Keratinocyte (primary cell): ENCODE results near the gene SLC8A3. TPM values are rescaled to one million over a fixed set of nuclear protein-coding genes. Genes with fewer than 3 reads are reported as not detected.

Experiments used
- DNase-seq: peaks from one replicate; pipeline ENCODE4 v3.0.0-alpha.2; 2011; ENCODE audit warnings: low read depth, missing footprints, low spot score
- FAIRE-seq: peaks from 2 replicates; lab custom pipeline; 2011; peaks lifted over from hg19 to GRCh38; lab: Jason Lieb, UNC
- H2AFZ ChIP-seq: 2 replicates; pipeline ENCODE4 v1.6.0; 2012; ENCODE audit warnings: low read length, control low read depth, inconsistent platforms; ENCODE audit not compliant: control insufficient read depth
- H3K27ac ChIP-seq: 2 replicates; pipeline ENCODE4 v1.5.1; 2011; ENCODE audit warnings: low read length; ENCODE audit not compliant: control insufficient read depth, insufficient read depth
- H3K27me3 ChIP-seq: 3 replicates; pipeline ENCODE4 v1.6.0; 2011; ENCODE audit warnings: low read length; ENCODE audit not compliant: control insufficient read depth, insufficient read depth; ENCODE audit errors: extremely low read depth
- H3K36me3 ChIP-seq, 2 experiments: 2 replicates in 1 of 2; 3 replicates in 1 of 2; pipeline ENCODE4 v1.5.1; 2011; ENCODE audit warnings: low read length in 2 of 2, mild to moderate bottlenecking in 1 of 2; ENCODE audit not compliant: control insufficient read depth in 2 of 2, insufficient read depth in 2 of 2; ENCODE audit errors: extremely low read depth in 1 of 2
- H3K4me1 ChIP-seq: 3 replicates; pipeline ENCODE4 v1.5.1; 2011; ENCODE audit warnings: low read length; ENCODE audit not compliant: control insufficient read depth, insufficient read depth; ENCODE audit errors: extremely low read depth
- H3K4me2 ChIP-seq: 3 replicates; pipeline ENCODE4 v1.6.0; 2011; ENCODE audit warnings: low read depth, low read length; ENCODE audit not compliant: control insufficient read depth, insufficient read depth; ENCODE audit errors: extremely low read depth
- H3K4me3 ChIP-seq, 3 experiments: fragments of 200-600 bp in 1 of 3; sonication (generic) in 1 of 3; 2 replicates in 2 of 3; 3 replicates in 1 of 3; pipeline ENCODE4 v1.5.1; 2011 to 2016; ENCODE audit warnings: low read length in 3 of 3, mild to moderate bottlenecking in 3 of 3, control low read depth in 2 of 3, inconsistent platforms in 1 of 3, low read depth in 1 of 3, mixed read lengths in 1 of 3, mixed run types in 1 of 3, moderate library complexity in 1 of 3; ENCODE audit not compliant: control insufficient read depth in 2 of 3, insufficient read depth in 2 of 3; ENCODE audit errors: extremely low read depth in 1 of 3
- H3K79me2 ChIP-seq: 2 replicates; pipeline ENCODE4 v1.6.0; 2012; ENCODE audit warnings: low read length; ENCODE audit not compliant: control insufficient read depth, insufficient read depth
- H3K9ac ChIP-seq: 3 replicates; pipeline ENCODE4 v1.6.0; 2011; ENCODE audit warnings: low read length; ENCODE audit not compliant: control insufficient read depth, insufficient read depth; ENCODE audit errors: extremely low read depth
- H3K9me1 ChIP-seq: 3 replicates; pipeline ENCODE4 v1.6.0; 2011; ENCODE audit warnings: low read length; ENCODE audit not compliant: control insufficient read depth, insufficient read depth; ENCODE audit errors: extremely low read depth
- H3K9me3 ChIP-seq: 2 replicates; pipeline ENCODE4 v1.5.1; 2012; ENCODE audit warnings: low read depth, low read length; ENCODE audit not compliant: control insufficient read depth
- H4K20me1 ChIP-seq: 3 replicates; pipeline ENCODE4 v1.6.0; 2011; ENCODE audit warnings: low read length; ENCODE audit not compliant: control insufficient read depth, insufficient read depth; ENCODE audit errors: extremely low read depth
- CTCF ChIP-seq, 3 experiments: IDR thresholded peaks in 1 of 3; conservative IDR thresholded peaks in 1 of 3; optimal IDR thresholded peaks in 1 of 3; 2 replicates in 2 of 3; 3 replicates in 1 of 3; pipeline versions ENCODE3 to v1.5.1; 2011; ENCODE audit warnings: low read length in 3 of 3, mild to moderate bottlenecking in 3 of 3, moderate library complexity in 2 of 3, control low read depth in 1 of 3, inconsistent platforms in 1 of 3; ENCODE audit not compliant: insufficient read depth in 2 of 3; ENCODE audit errors: extremely low read depth in 1 of 3
- EZH2 ChIP-seq: IDR thresholded peaks from one replicate; pipeline ENCODE4 v1.6.1; 2012; ENCODE audit warnings: inconsistent platforms, mild to moderate bottlenecking, low read length, moderate library complexity
- dilution Hi-C: fragments of 300-500 bp; cut with MboI; formaldehyde crosslinking; loops from one replicate; pipeline ENCODE4 v1.7.0; 2020; ENCODE audit warnings: low sequenced_read_pairs; ENCODE audit not compliant: extremely low pct_ligation_motif_present
- polyA plus RNA-seq, 5 experiments: library from polyadenylated mRNA; depleted of rRNA in 3 of 5; stranded (reverse) in 3 of 5; stranded (forward) in 1 of 5; unstranded in 1 of 5; fragments of >200 nt; gene quantifications; 1 replicate in 1 of 5; 2 replicates in 3 of 5; 3 replicates in 1 of 5; pipeline versions ENCODE4 v1.2.1 to v1.2.3, GENCODE V29; 2011 to 2012; ENCODE audit warnings: missing spikeins in 2 of 5, low read depth in 1 of 5, low replicate concordance in 1 of 5

The SLC8A3 gene
- polyA plus RNA-seq, 1 donor (not counting 4 experiments of a cell fraction or from before 2014, with no cell fraction given), result not detected

GRCh38 chr14:70208380-70208779, 19.6 kb upstream of the SLC8A3 start:
- DNase-seq (no peak), FAIRE-seq (no peak)
- dilution Hi-C loops, result no loop called here
- Histone ChIP-seq H3K4me3 (no peak overlapping the region), H4K20me1 (no peaks in the 10 kb centered on the region), H3K9ac (no peak overlapping the region), H3K9me1 (no peaks in the 10 kb centered on the region), H3K27me3 (peaks cover 5% of the 10 kb centered on the region), H3K4me2 (no peak overlapping the region), H3K36me3 (no peaks in the 10 kb centered on the region), H3K27ac (no peak overlapping the region), H3K4me1 (no peaks in the 10 kb centered on the region), H3K9me3 (no peaks in the 10 kb centered on the region), H3K79me2 (no peaks in the 10 kb centered on the region), H2AFZ (no peak overlapping the region)
- TF ChIP-seq CTCF (optimal IDR thresholded peaks at IDR 0.05 in 1 of 3, IDR thresholded peaks at IDR 0.05 in 1 of 3, conservative IDR thresholded peaks at IDR 0.05 in 1 of 3; ENCODE audit: extremely low read depth in 1 of 3, insufficient read depth in 2 of 3, low read length in 3 of 3), result no peak
- no peak for TF ChIP-seq EZH2

- H3K27ac ChIP-seq, result no peak overlapping the region
- H2AFZ ChIP-seq, result no peak overlapping the region
- no peak for FAIRE-seq
- H4K20me1 ChIP-seq, result no peaks in the 10 kb centered on the region
- H3K9me3 ChIP-seq, result no peaks in the 10 kb centered on the region
- no peak overlapping the region for H3K4me3 ChIP-seq
- H3K79me2 ChIP-seq, result no peaks in the 10 kb centered on the region
- H3K36me3 ChIP-seq, result no peaks in the 10 kb centered on the region
- DNase-seq, result no peak
- H3K9ac ChIP-seq, result no peak overlapping the region
- H3K4me2 ChIP-seq, result no peak overlapping the region
- dilution Hi-C loops, result no loop called here
- no peaks in the 10 kb centered on the region for H3K4me1 ChIP-seq
- no peaks in the 10 kb centered on the region for H3K9me1 ChIP-seq
- H3K27me3 ChIP-seq, result peaks cover 15% of the 10 kb centered on the region
- TF ChIP-seq CTCF (optimal IDR thresholded peaks at IDR 0.05 in 1 of 3, IDR thresholded peaks at IDR 0.05 in 1 of 3, conservative IDR thresholded peaks at IDR 0.05 in 1 of 3; ENCODE audit: extremely low read depth in 1 of 3, insufficient read depth in 2 of 3, low read length in 3 of 3) (no peak), EZH2 (no peak)
Observed at GRCh38 chr14:70203686-70204085, 14.9 kb upstream of the SLC8A3 start.
